Posterior cingulate gyrus (tissue), 11 donors: Measurements from ENCODE around the gene RPS2.
"Not testable (repeated sequence)": the region's sequence is repeated elsewhere in the genome, so short reads cannot be mapped to it uniquely, and the experiment has no call there.

ENCODE experiments used
- DNase-seq, 10 donors: peaks; one replicate each; pipeline versions ENCODE4 v3.0.0 to v3.0.0-alpha.2; 2020 to 2021; ENCODE audit warnings: mixed read lengths in 3 of 10
- intact Hi-C: fragments of 100-400 bp; cut with DNase I; formaldehyde crosslinking; loops from one replicate; pipeline ENCODE4 v1.15.1; 2023

RPS2 gene

DNA sequence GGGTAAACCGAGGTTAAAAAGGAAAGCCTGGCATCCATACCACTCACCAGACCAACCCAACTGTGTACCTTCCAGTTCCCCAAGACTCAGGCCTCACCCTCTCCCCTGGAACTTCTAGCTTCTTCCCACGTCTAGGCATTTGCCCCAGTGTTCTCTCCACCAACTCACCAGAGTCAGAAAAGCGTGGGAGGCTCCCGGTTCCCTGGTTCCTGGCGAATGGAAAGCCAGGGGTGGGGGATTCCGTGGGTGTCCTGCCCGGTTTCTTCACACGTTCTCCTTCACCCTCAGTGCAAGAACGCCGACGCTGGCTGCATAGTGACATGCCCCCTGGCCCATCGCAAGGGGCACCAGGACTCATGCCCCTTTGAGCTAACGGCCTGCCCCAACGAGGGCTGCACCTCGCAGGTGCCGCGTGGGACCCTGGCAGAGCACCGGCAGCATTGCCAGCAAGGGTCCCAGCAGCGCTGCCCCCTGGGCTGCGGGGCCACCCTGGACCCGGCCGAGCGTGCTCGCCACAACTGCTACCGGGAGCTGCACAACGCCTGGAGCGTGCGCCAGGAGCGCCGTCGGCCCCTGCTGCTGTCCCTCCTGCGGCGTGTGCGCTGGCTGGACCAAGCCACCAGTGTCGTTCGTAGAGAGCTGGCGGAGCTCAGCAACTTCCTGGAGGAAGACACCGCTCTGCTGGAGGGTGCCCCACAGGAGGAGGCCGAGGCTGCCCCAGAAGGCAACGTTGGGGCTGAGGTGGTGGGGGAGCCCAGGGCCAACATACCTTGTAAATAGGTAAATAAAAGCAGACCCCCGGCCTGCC lies 3.7 kb upstream of the RPS2 start:
- intact Hi-C loops = no loop called here
- DNase-seq = no peak

DNA sequence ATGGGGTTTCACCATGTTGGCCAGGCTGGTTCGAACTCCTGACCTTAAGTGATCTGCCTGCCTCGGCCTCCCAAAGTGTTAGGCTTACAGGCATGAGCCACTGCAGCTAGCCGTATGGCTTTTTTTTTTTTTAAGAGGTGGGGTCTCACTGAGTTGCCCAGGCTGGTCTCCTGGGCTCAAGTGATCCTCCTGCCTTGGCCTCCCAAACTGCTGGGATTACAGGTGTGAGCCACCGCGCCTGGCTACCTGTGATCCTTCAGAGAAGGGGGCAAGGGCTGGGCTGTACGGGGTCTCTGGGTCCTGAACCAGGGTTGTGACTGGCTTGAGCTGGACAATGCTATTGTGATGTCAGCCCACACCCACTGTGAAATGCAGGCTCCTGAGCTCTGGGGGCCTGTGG lies 1.8 kb upstream of the RPS2 start, which contains the start of gene RNF151:
Gene RNF151, plus strand, starts transcription at position 397 of the 400 bp plus-strand sequence. CDS start 26 bp downstream, outside the sequence.
- DNase-seq = no peak
- intact Hi-C loops = no loop called here

DNA sequence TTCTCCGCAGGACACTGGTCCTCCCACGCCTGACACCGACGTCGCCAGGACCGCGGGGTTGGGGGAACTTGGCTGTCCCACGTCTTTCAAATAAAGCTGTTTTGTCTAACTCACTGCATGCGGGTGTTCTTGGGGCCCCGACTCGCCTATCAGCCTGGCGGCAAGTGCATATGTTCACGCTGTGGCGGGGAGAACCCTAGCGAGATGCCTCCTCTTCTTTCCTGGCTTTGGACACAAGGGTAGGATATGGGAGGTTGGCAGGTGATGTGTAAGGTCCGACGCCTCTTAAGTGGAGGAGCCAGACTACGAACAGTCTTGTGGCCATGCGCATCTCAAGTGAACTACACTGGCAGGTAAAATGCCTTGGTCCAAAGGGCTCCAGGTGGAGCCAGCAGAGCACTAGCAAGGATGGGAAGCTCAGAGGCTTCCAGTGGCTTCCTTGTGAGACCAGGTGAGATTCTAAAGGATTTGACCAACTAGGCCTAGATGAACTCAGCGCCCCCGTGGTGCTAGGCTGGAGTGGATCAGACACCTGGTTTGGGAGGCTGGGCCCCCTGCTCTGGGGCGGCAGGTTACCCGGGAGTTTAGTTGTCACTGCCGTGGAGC lies 873 bp upstream of the RPS2 start:
- DNase-seq = no peak
- intact Hi-C loops = no loop called here

DNA sequence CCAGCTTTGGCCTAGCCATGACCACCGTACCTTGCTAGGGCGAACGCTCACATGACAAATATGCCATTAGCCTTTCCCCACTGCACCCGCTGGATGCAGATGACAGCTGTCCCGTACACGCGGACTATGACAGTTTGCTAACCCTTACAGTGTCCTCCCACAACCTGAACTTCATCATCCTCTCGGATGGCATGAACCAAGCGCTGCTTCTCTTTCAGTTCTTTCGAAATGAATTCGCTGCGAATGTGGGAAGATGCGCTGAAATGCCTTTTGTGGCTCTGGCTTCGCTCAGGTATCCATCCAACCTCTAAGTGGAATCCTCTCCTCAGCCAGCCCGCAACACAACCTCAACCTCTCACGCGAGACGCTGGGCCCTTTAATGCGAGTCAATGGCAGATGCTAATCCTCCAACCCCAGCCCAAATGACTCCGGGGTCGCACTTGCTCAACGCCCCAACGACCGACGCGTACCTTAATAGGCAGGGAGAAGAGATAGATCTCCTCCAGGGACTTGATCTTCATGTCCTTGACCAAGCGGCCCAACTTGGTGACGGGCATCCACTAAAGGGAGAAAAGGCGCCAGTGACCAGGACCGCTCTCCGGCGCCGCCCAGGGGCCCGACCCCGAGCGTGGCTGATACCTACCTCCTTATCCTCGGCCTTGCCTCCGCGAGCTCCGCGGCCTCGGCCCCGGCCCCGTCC lies 670 bp downstream of the RPS2 start:
- peak in 3 of 10 donors; percentile 33 to 87 (median 59) for DNase-seq
- intact Hi-C loops = loop anchor here (5.0 kb wide), 1 partner anchor 192 kb away; the partner anchor contains the start of genes EME2, MRPS34 and NME3

DNA sequence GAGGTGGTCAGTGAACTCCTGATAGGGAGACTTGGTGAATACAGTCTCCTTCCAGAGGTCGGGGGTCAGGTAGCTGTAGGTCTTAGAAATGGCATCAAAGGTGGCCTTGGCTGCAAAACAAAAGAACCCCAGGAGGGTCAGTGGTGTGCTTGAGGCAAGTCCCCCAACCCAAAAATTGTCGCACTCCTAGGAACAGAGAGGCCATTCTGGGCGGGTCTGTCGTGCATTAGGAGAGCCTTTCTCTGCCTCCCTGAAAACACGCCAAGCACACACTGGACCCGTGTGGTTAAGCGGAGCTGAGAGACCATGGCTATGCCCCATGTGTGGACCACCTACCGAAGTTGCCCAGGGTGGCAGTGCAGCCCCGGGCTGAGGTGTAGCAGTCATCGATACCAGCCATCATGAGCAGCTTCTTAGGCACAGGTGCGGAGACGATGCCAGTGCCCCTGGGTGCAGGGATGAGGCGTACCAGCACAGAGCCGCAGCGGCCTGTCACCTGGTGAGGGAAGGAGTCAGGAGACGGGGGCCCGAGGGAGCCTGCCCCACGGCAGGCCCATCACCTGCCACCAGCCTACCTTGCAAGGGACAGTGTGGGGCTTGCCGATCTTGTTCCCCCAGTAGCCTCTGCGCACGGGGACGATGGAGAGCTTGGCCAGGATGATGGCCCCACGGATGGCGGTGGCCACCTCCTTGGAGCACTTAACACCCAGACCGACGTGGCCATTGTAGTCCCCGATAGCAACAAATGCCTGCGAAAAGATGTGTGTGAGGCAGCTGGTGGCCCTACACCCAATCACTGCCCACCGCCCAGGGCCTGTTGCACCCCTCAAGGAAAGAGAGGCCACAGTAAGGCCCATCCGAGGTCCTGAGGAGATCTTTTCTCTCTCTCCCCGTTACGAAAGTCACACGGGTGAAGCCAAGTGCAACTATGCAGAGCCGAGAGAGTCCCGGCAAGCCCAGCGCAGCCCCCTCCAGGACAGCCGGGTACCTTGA lies 2.2 kb downstream of the RPS2 start:
- not testable (repeated sequence) for DNase-seq
- intact Hi-C loops = loop anchor here (5.0 kb wide), 1 partner anchor 190 kb away; the partner anchor contains the start of genes EME2, MRPS34 and NME3

DNA sequence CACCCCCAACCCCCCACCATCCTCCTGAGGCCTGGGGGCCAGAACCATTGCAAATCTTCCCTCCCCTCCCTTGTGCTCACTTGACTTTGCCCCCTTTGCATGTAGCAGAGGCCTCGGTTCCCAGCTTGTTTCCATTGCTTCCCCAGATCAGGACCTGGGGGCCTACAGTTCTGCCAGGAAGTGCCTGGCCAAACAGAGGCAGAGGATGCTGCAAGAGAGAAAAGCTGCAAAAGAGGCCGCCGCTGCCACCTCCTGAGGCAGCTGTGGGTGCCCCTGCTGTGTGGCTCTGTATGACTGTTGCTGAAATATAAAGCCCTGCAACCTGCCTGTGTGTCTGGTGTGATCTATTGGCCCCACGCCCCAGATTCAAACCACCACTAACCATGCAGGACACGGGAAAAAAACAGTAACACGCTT lies 3.0 kb downstream of the RPS2 start:
- no peak for DNase-seq
- intact Hi-C loops = loop anchor here (5.0 kb wide), 1 partner anchor 189 kb away; the partner anchor contains the start of genes EME2, MRPS34 and NME3

DNA sequence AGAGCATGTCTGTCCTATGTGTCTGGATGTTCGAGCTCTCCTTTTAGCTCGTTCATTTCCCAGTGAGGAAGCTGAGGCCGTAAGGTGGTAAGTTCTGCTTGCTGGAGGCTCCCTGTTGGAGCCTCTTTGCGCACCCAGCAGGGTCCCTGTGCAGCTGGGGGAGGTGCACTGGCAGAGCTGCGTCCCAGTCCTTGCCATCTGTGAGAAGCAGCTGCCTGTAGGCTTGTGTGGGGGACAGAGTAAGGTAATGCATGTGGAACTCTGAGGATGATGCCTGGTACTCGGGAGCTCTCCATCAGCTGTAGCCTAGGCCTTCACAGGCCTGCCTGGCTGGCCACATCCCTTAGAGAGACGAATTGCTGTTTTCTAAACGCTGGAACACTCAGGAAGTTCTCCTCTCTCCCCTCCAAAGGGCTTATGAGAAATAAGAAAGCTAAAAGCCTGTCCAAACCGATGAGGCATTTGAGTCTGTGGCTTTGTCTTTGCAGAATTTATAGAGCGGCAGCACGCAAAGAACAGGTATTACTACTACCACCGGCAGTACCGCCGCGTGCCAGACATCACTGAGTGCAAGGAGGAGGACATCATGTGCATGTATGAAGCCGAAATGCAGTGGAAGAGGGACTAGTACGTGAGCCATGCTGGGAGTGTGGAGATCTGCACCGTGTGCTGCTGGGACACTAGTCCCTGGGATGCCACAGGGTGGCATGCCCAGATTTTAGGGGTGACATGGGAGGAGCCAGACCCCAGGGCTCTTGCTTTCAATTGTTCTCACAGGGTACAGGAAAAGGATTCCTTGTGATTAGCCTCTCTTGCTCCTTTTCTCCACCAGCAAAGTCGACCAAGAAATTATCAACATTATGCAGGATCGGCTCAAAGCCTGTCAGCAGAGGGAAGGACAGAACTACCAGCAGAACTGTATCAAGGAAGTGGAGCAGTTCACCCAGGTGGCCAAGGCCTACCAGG lies 3.7 kb downstream of the RPS2 start:
- intact Hi-C loops = loop anchor here (5.0 kb wide), 1 partner anchor 189 kb away; the partner anchor contains the start of genes EME2, MRPS34 and NME3

DNA sequence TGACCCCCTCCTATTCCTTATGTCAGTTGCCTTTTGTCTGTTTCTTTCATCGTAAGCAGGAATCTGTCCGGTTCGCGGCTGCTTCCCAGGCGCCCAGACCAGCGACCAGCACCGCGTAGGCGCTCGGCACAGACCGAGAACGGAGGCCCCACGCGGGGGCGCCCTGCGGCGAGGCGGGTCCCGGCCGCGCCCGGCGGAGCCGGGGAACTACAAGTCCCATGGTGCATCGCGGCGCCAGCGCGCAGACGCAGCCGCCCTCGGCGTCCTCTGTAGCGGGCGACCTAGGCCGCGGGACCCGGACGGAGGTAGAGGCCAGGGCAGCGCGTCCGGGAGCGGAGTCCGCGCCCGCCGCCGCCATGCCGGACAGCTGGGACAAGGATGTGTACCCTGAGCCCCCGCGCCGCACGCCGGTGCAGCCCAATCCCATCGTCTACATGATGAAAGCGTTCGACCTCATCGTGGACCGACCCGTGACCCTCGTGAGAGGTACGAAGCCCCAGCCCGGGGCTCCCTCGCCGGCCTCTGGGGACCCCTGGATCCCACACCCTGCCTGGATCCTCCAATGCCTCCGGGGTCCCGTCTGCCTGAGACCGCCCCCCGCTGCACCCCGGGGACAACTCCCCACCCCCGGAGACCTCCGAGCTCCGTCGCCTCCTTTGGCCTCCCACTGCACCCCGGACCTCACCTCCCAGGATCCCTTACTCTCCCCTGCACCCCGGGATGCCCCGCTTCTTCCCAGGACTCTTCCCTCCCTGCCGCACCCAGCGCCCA lies 5.2 kb downstream of the RPS2 start, which contains the start of gene NDUFB10:
Gene NDUFB10, plus strand, starts transcription at position 270 of the 771 bp plus-strand sequence. Its CDS starts 87 bp downstream, at position 357.
- intact Hi-C loops = loop anchor here (5.0 kb wide), 1 partner anchor 187 kb away; the partner anchor contains the start of genes EME2, MRPS34 and NME3
- DNase-seq = peak; percentile 88 to 99 (median 92)

More for the DNA sequence above, 3.7 kb downstream of the RPS2 start:
- no peak for DNase-seq

DNA sequence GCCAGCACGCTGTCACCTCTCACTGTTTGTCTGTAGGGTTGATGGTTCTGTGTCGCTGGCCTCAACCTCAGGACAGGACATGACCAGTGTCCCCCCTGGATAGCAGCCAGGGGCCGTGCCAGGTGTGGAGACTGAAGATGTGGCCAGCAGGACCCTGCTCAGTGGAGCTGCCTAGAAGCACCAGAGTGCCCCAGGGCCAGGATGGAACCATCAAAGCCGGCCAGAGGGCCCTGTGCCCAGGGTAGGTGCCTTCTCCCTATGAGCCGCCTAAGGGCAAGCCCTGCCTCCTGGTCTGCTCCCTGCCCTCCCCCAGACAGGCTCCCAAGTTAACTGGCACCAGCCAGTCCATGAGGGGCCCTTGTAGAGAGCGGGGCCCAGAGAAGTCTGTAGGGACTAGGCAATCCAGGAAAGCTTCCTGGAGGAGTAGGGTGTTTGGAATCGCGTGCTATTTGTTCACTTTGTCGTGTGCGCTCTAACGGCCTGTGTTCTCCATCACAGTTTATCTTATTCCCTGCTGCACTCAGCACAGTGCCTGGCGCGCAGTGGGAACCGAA lies 5.8 kb downstream of the RPS2 start:
- no peak for DNase-seq
- intact Hi-C loops = no loop called here

DNA sequence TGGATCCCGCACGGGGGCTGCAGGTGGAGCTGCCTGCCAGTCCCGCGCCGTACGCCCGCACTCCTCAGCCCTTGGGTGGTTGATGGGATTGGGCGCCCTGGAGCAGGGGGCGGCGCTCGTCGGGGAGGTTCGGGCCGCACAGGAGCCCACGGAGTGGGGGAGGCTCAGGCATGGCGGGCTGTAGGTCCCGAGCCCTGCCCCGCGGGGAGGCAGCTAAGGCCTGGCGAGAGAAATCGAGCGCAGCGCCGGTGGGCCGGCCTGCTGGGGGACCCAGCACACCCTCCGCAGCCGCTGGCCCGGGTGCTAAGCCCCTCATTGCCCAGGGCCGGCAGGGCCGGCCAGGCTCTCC lies 6.5 kb downstream of the RPS2 start:
- intact Hi-C loops, DNase-seq: not testable (repeated sequence)

DNA sequence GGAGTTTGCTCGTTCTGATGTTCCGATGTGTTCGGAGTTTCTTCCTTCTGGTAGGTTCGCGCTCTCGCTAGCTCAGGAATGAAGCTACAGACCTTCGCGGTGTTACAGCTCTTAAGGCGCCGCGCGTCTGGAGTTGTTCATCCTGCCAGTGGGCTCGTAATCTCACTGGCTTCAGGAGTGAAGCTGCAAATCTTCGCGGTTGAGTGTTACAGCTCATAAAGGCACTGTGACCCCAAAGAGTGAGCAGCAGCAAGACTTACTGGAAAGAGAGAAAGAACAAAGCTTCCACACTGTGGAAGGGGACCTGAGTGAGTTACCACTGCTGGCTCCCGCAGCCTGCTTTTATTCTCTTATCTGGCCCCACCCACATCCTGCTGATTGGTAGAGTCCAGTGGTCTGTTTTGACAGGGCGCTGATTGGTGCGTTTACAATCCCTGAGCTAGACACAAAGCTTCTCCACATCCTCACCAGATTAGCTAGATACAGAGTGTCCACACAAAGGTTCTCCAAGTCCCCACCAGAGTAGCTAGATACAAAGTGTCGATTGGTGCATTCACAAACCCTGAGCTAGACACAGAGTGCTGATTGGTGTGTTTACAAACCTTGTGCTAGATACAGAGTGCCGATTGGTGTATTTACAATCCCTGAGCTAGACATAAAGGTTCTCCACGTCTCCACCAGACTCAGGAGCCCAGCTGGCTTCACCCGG lies 7.0 kb downstream of the RPS2 start:
- DNase-seq, intact Hi-C loops: not testable (repeated sequence)

DNA sequence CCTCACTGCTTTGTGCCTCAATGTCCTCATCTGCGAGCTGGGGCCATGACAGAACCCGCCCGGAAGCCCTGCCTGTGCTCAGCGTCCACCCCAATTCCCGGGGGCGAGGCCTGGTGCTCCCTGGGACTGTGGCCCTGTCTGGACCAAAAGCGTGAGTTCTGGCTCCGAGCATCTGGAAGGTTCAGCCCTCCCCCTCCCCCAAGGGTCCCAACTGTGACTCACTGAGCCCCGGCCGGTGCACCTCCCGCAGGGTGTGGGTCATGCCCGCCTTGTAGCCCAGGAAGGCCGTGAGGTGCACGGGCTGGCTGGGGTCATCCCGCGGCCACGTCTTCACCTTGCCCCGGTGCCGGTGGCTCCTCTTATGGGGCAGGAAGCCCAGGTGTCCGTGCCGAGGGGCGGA lies 10.9 kb downstream of the RPS2 start:
- intact Hi-C loops = no loop called here
- no peak for DNase-seq

DNA sequence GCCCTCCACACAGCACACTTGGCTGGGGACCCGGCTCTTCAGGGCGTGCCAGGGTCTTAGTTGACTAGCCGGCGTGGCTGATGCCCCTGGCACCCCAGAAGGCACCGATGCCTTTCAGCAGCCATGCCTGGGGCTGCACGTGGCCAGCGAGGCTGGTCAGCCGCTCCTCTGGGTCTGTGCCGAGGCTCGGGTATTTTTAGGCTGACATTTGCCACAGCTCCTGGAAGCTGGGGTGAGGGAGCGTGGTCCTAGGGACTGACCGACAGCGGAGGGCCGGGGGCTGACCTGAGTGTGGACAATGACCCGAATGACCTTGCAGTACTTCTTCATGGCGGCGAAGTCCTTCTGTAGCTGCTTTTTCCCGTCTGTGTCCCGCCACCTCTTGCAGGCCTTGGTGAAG lies 14.1 kb downstream of the RPS2 start:
- no peak for DNase-seq
- intact Hi-C loops = no loop called here

DNA sequence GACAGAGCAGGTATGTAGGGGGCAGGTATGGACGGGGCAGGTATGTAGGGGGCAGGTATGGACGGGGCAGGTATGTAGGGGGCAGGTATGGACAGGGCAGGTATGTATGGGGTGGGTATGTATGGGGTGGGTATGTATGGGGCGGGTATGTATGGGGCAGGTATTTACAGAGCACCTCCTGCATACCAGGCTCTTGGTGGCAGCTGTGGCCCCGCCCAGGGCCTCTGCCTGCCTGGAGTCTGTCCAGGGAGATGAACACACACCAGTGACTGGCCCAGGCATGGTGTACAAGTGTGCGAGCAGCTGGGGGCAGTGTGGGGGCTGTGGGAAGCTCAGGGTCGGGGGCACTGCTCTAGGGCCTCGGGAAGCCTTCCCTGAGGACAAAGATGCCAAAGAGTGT lies 14.6 kb downstream of the RPS2 start:
- DNase-seq = no peak
- intact Hi-C loops = no loop called here

DNA sequence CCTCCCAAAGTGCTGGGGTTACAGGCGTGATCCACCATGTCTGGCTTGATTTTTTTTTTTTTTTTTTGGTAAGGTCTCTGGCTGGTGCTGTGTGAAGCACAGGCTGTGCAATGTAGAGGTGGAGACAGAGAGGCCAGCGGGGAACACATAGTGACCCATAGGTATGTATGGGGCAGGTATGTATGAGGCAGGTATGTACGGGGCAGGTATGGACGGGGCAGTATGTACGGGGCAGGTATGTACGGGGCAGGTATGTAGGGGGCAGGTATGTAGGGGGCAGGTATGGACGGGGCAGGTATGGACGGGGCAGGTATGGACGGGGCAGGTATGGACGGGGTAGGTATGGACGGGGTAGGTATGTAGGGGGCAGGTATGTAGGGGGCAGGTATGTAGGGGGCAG lies 15.1 kb downstream of the RPS2 start:
- intact Hi-C loops = no loop called here

DNA sequence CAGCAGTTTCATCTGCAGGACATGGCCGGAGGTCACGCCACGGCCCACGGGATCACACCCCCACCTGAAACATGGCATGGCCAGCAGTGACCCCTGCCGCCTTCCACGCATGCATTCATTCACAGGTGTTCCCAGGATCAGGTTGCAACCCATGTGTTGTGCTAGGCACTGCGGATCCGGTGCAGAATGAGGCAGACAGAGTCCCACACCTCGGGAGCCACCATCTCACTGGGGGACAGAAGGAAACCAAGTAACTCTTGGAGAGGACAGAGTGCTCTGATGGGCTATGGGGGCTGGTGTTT lies 17.3 kb downstream of the RPS2 start:
- no peak for DNase-seq
- intact Hi-C loops = no loop called here

More for the DNA sequence above, 15.1 kb downstream of the RPS2 start:
- DNase-seq = no peak
